ENCODE measurements around the gene ZFR. TPM values are rescaled to one million over a fixed set of nuclear protein-coding genes. Genes with fewer than 3 reads are reported as not detected.
A peak's percentile ranks its signal among the peaks of the same experiment; 100 is the strongest.
"Not testable (repeated sequence)": the region's sequence is repeated elsewhere in the genome, so short reads cannot be mapped to it uniquely, and the experiment has no call there.

ZFR gene
- total RNA-seq, 1 donor: 122 TPM

GRCh38 chr5:32314658-32315057 is 129.9 kb downstream of the ZFR start:
- no peak overlapping the region for H3K4me3 ChIP-seq (ENCODE audit: low read depth, low read length)
- no peak for DNase-seq (ENCODE audit: low read depth)
- TF ChIP-seq CTCF (IDR thresholded peaks at IDR 0.05; ENCODE audit: insufficient read depth, low read depth, low read length): no peak

- DNase-seq (ENCODE audit: low read depth); H3K4me3 ChIP-seq (ENCODE audit: low read depth, low read length): not testable (repeated sequence)
These were observed 130.4 kb downstream of the ZFR start for GRCh38 chr5:32314152-32314488.

- H3K4me3 ChIP-seq (ENCODE audit: low read depth, low read length): peak within 1 kb of the TSS; percentile 82
- DNase-seq (ENCODE audit: low read depth): peak; percentile 99
- no peak for TF ChIP-seq CTCF (IDR thresholded peaks at IDR 0.05; ENCODE audit: insufficient read depth, low read depth, low read length)
These were observed 131.8 kb downstream of the ZFR start, which contains the start of gene MTMR12 for GRCh38 chr5:32312595-32313332. Gene MTMR12 (minus strand): TSS chr5:32312939. CDS start chr5:32312838, 101 bp downstream.

GRCh38 chr5:32312197-32312594 is 132.3 kb downstream of the ZFR start:
- DNase-seq (ENCODE audit: low read depth): peak; percentile 81
- TF ChIP-seq CTCF (IDR thresholded peaks at IDR 0.05; ENCODE audit: insufficient read depth, low read depth, low read length): no peak
- H3K4me3 ChIP-seq (ENCODE audit: low read depth, low read length): peak overlapping the region; percentile 82

- H3K4me3 ChIP-seq (ENCODE audit: low read depth, low read length): peak overlapping the region; percentile 82
- DNase-seq (ENCODE audit: low read depth): peak; percentile 31
- no peak for TF ChIP-seq CTCF (IDR thresholded peaks at IDR 0.05; ENCODE audit: insufficient read depth, low read depth, low read length)
These were observed 132.9 kb downstream of the ZFR start for GRCh38 chr5:32311404-32312196.

GRCh38 chr5:32309761-32310160 is 134.8 kb downstream of the ZFR start:
- DNase-seq (ENCODE audit: low read depth): no peak
- no peak for TF ChIP-seq CTCF (IDR thresholded peaks at IDR 0.05; ENCODE audit: insufficient read depth, low read depth, low read length)

GRCh38 chr5:32308946-32309345 is 135.6 kb downstream of the ZFR start:
- no peak overlapping the region for H3K4me3 ChIP-seq (ENCODE audit: low read depth, low read length)
- TF ChIP-seq CTCF (IDR thresholded peaks at IDR 0.05; ENCODE audit: insufficient read depth, low read depth, low read length): no peak
- DNase-seq (ENCODE audit: low read depth): no peak

More at GRCh38 chr5:32309761-32310160, 134.8 kb downstream of the ZFR start:
- no peak overlapping the region for H3K4me3 ChIP-seq (ENCODE audit: low read depth, low read length)
